UCSD-AML1 (cell line): Measurements from ENCODE around the gene ACAP1.
A peak's percentile ranks its signal among the peaks of the same experiment; 100 is the strongest.

Experiments used
- DNase-seq: peaks from one replicate; lab custom pipeline; 2025; ENCODE audit not compliant: unreplicated experiment; lab: John Stamatoyannopoulos, UW

The ACAP1 gene

GRCh38 chr17:7384489-7385081, 48.3 kb downstream of the ACAP1 start:
- no peak for DNase-seq

GRCh38 chr17:7388856-7389255, 52.5 kb downstream of the ACAP1 start:
- DNase-seq = no peak

DNA sequence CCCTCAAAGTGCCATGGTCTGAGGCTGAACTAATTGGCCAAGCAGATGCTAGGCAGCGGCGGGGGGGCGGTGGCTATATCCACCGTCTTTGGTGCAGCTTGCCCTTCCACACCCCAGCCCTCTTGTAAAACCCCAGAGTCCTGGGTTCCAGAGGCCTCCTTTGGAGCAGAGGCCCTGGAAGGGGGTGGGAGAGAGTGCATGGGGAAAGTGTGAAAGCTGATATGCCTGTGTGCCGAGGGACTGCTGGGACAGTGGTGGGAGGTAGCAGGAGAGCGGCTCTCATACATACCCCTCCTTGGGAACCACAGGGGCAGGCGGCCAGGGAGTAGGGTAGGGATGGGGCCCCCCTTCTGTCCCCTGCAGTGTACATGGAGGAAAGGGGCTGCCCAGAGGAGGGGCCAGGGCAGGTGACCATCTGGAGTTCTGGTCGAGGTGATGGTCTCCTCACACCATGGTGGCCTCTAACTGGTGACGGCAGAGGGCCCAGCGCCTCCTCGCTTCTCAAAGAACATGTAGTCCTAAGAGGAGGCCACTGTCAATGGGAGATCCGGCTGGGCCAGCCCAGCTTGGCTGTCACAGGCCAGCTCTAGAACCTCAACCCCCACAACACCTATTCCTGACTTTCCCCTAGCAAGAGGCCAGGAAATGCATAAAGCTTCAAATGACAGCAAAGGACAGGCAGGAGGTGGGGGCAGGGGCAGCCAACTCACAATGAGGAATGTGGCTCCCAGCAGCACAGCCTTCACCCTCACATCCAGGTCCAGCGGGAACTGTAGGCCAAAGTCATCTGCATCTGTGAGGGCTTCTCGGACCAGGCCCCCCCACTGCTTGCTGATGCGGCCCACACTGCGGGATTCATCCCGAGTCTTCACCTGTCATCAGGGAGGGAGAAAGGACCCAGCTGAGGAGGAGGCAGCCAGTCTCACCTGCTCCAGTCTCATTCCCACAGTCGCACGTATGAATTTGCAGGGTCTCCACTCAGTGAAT, 53.9 kb downstream of the ACAP1 start:
- DNase-seq = no peak

- DNase-seq = no peak
Observed at GRCh38 chr17:7391307-7391706, 55.0 kb downstream of the ACAP1 start.

- no peak for DNase-seq
Observed at GRCh38 chr17:7392696-7393612, 56.6 kb downstream of the ACAP1 start.

DNA sequence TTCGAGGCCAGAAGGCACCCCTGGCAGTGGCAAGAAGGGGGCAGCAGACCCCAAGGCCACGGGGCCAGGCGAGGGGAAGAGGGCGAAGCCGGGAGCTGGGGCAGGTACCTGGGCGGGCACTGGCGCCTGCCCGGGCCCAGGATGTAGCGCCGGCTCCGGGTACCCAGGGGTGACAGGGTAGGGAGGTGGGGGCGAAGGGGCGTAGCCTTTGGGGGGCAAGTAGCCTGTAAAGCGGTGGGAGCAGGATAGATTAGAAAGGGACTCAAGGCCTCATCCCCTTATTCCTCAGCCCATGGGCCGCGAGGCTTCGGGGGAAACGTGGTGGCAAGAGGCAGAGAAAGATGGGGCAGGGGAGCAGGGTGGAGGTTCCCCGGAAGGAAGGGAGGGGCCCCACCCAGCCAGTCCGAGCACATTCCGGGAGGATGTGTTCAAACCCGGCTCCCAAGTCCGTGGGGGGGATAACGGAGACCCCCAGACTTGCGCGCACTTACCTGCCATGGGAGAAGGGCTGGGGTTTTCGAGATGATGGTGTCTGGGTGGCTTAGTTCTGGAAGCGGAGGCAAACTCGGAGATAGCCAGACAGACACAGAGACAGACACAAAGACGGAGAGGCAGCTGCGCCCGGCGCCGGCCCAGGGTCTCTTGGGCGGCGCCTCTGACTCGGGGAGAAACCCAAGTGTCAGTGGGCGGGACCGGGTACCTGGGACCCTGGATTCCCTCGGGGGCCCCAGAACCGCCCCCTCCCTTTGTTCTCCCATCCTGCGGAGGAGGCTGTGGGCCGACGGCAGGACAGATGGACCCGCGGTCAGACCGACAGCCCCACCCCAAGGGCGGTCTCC, 57.5 kb downstream of the ACAP1 start:
- no peak for DNase-seq

DNA sequence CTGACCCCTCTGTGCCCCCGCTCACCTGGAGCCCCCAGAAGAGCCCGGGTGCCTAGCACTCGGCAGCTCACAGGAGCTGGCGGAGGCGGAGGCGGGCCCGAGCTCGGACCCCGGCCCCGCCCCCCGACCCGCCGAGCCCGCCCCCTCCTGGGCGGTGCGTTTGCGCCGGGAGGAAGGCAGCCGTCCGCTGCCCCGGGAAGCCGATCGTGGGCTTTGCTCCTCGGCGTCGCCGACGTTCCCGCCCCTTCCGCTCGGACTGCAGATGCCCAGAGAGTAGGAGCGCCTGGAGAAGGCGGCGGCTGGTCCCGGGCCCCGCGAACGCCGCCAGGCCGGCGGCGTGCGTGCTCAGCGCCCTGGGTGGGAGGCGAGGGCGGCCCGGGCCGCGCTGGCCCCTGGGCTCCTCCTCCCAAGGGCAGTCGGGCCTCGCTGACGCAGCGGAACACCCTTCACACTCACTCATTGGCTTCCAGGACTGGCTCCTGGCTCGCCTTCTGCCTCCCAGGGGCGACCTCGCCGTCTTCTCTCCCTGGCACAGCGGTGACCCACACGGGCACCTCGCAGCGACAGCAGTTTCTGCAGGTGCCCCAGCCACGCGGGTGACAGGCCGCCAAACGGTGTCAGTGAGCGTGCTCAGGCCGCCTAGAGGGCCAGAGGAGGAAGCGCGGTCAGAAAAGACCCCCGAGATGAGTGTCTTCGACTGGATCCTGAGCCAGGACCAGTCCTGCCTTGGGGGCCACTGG, 58.3 kb downstream of the ACAP1 start, which contains the start of gene PLSCR3:
PLSCR3 (minus strand) TSS at position 74 of the 740 bp plus-strand sequence. CDS start 415 bp downstream, outside the sequence.
- DNase-seq = peak; percentile 87

- no peak for DNase-seq
Observed at GRCh38 chr17:7396147-7396546, 59.8 kb downstream of the ACAP1 start.

- DNase-seq = no peak
Observed at GRCh38 chr17:7398612-7399011, 62.3 kb downstream of the ACAP1 start.
